Astrocyte of the cerebellum (primary cell): ENCODE results near the gene STX4.

ENCODE experiments used
- DNase-seq: peaks from one replicate; pipeline ENCODE4 v3.0.0-alpha.2; 2011; ENCODE audit warnings: low read depth
- H3K4me3 ChIP-seq: 2 replicates; pipeline ENCODE4 v1.5.1; 2011; ENCODE audit warnings: mild to moderate bottlenecking, low read depth, low read length, moderate library complexity
- CTCF ChIP-seq: IDR thresholded peaks from 2 replicates; pipeline ENCODE4 v1.5.1; 2012; ENCODE audit warnings: low read length, low read depth, moderate library complexity, mild to moderate bottlenecking; ENCODE audit errors: missing control alignments
- in situ Hi-C: cut with HindIII; loops from 2 replicates; pipeline ENCODE4 v1.10.0; 2017; ENCODE audit warnings: low sequenced_read_pairs

Gene STX4

GRCh38 chr16:31085411-31085810 lies 52.1 kb downstream of the STX4 start:
- H3K4me3 ChIP-seq: no peak overlapping the region
- DNase-seq: no peak
- in situ Hi-C loops: no loop called here
- no peak for TF ChIP-seq CTCF

DNA sequence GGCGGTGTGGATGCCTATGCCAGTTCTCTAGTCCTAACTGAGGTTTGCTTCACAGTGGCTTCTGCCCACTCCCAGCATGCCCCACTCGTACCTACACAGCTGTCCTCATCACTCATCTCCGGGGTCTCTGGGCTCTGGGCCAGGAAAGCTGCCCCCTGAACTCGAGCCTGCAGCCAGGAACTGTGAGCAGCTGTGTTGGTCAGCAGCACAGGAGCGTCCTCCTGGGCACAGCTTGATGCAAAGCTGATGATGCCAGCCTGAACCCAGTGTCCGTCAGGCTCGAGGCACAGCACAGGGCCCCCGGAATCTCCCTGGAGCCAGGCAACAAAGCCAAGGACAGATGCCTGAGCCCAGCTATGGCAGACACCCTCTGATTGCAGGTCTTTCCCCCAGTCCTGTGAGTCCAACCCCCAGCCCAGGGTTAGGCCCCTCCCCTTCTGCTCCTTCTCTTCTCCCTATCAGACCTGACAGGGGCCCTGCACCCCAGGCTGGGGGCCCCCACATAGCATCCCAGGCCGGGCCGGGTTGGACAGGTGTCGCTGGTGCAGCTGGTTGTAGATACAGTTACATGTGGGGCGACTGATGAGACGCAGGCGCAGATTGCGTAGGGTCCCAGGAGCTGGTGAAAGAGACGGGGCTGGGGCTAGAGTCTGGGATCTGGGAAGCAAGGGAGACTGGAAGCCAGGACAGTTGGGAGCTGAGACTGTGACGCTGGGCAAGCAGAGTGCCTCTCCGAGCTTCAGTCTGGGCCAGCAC lies 52.7 kb downstream of the STX4 start:
- in situ Hi-C loops: no loop called here
- no peak for TF ChIP-seq CTCF
- no peak overlapping the region for H3K4me3 ChIP-seq
- DNase-seq: no peak

GRCh38 chr16:31086629-31086906 lies 53.2 kb downstream of the STX4 start:
- TF ChIP-seq CTCF: no peak
- H3K4me3 ChIP-seq: no peak overlapping the region
- DNase-seq: no peak
- in situ Hi-C loops: no loop called here

DNA sequence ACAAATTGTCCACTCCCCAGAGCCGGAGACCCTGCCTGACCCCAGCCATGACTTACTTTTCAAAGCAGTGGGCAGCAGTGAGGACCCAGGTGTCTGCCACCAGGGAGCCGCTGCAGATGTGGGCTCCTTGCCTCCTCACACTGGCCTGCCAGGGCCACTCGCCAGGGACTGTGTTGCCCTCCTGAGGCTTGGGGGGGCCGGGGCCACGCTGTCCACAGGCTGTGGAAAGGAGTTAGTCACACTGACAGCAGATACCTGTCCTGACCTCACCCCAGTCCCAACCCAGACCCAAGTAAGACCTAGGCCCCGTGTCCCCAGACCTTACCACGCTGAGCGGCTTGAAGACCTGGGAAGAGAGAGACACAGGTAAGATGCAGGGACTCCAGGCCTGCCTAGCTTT lies 54.1 kb downstream of the STX4 start:
- in situ Hi-C loops: no loop called here
- TF ChIP-seq CTCF: no peak

GRCh38 chr16:31087971-31088370 lies 54.6 kb downstream of the STX4 start:
- no peak for TF ChIP-seq CTCF
- no peak for DNase-seq
- in situ Hi-C loops: no loop called here
- no peak overlapping the region for H3K4me3 ChIP-seq

More for the DNA sequence above, 54.1 kb downstream of the STX4 start:
- no peak overlapping the region for H3K4me3 ChIP-seq
- no peak for DNase-seq

- in situ Hi-C loops: no loop called here
- TF ChIP-seq CTCF: no peak
- DNase-seq: no peak
- H3K4me3 ChIP-seq: no peak within 1 kb of the TSS
Measured at GRCh38 chr16:31088459-31089183, 55.3 kb downstream of the STX4 start, which contains the start of gene PRSS53. PRSS53 (minus strand) TSS chr16:31088943; CDS start chr16:31088809, 134 bp downstream.
